ENCODE data around the gene WDR86. TPM values are rescaled to one million over a fixed set of nuclear protein-coding genes. Genes with fewer than 3 reads are reported as not detected.

Gene WDR86
- polyA plus RNA-seq, 4 donors, result 24.8 to 48.7 (median 25.9) TPM

DNA sequence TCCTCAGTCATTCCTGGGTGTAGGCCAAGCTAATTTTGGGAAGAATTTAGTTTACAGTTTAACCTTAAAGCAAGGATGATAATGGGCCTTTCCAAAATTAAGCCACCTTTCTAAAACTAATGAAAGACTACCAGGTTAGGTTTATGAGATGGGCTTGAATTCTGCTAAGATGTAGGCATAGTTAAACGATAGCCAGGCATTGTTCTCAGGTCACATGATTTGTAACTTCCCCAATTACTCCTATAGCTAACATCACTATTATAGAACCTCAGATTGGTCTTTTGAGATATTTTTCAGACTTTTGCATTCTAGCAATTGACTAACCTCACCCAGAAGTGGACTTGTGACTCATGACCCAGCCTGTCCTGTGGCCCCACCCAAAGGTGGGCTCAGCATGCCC lies 75.2 kb downstream of the WDR86 start:
- DNase-seq (ENCODE audit: low read depth in 4 of 4, low spot score in 3 of 4), result no peak

Other genes with a start within 250 kb of the WDR86 start
- gene GBX1, start 242.3 kb downstream of the WDR86 start, polyA plus RNA-seq (ENCODE audit: insufficient read length in 4 of 4), result under 1 TPM in 3 of 4 donors, not detected in 1; 0.13 to 0.24 (median 0.22) TPM
- not detected for gene ASB10, start 222.8 kb downstream of the WDR86 start, polyA plus RNA-seq (ENCODE audit: insufficient read length in 4 of 4)
- gene H2BK1, start 199.6 kb downstream of the WDR86 start, polyA plus RNA-seq (ENCODE audit: insufficient read length in 4 of 4), result not detected
- gene ABCF2, start 182.8 kb downstream of the WDR86 start, polyA plus RNA-seq (ENCODE audit: insufficient read length in 4 of 4), result 10 to 100 TPM; 25.1 to 28.6 (median 27.6) TPM
- 10 to 100 TPM; 23.9 to 29.4 (median 25.3) TPM for gene CHPF2, start 177.6 kb downstream of the WDR86 start, polyA plus RNA-seq (ENCODE audit: insufficient read length in 4 of 4)
- gene SMARCD3, start 161.3 kb downstream of the WDR86 start, polyA plus RNA-seq (ENCODE audit: insufficient read length in 4 of 4), result 10 to 100 TPM; 61.3 to 71.7 (median 66.9) TPM
- 10 to 100 TPM; 70.4 to 94.1 (median 91.9) TPM for gene NUB1, start 68.2 kb downstream of the WDR86 start, polyA plus RNA-seq (ENCODE audit: insufficient read length in 4 of 4)
- 1 to 10 TPM; 1.8 to 3.6 (median 2.7) TPM for gene CRYGN, start 30.1 kb upstream of the WDR86 start, polyA plus RNA-seq (ENCODE audit: insufficient read length in 4 of 4)
- gene RHEB, start 109.9 kb upstream of the WDR86 start, polyA plus RNA-seq (ENCODE audit: insufficient read length in 4 of 4), result 100 to 1,000 TPM; 147 to 166 (median 155) TPM